GM23338 (cell line): ENCODE results near the gene CAPZB. TPM values are rescaled to one million over a fixed set of nuclear protein-coding genes. Genes with fewer than 3 reads are reported as not detected.
A peak's percentile ranks its signal among the peaks of the same experiment; 100 is the strongest.

Experiments used
- ATAC-seq: fragments of 200-7000 bp; cut with Tn5 transposase; 3 replicates; pipeline ENCODE4 v1.9.1; 2020
- DNase-seq: peaks from one replicate; pipeline ENCODE4 v3.0.0-alpha.2; 2015; ENCODE audit warnings: low spot score
- H2AFZ ChIP-seq: fragments of 200-600 bp; sonication (generic); 2 replicates; pipeline ENCODE4 v1.8.0; 2016; ENCODE audit warnings: antibody characterized with exemption, mild to moderate bottlenecking, moderate library complexity
- H3F3A ChIP-seq: fragments of 200-600 bp; sonication (generic); replicated peaks from 2 replicates; pipeline ENCODE4 v1.8.0; 2017; ENCODE audit warnings: antibody characterized with exemption, mixed run types, low read depth
- H3K27ac ChIP-seq: fragments of 200-600 bp; sonication (generic); 2 replicates; pipeline ENCODE4 v1.6.1; 2016; ENCODE audit warnings: low read depth
- H3K27me3 ChIP-seq: fragments of 200-600 bp; sonication (generic); 2 replicates; pipeline ENCODE4 v1.8.0; 2016; ENCODE audit warnings: mild to moderate bottlenecking, mixed run types, moderate library complexity; ENCODE audit not compliant: insufficient read depth
- H3K36me3 ChIP-seq: fragments of 200-600 bp; sonication (generic); 2 replicates; pipeline ENCODE4 v1.8.0; 2016; ENCODE audit warnings: mild to moderate bottlenecking; ENCODE audit not compliant: insufficient read depth
- H3K4me1 ChIP-seq: fragments of 200-600 bp; sonication (generic); 2 replicates; pipeline ENCODE4 v1.8.0; 2016; ENCODE audit warnings: mild to moderate bottlenecking, moderate library complexity; ENCODE audit not compliant: insufficient read depth
- H3K4me2 ChIP-seq: fragments of 200-600 bp; sonication (generic); 2 replicates; pipeline ENCODE4 v1.7.1; 2017; ENCODE audit warnings: mixed run types
- H3K4me3 ChIP-seq: fragments of 200-600 bp; sonication (generic); 2 replicates; pipeline ENCODE4 v1.6.1; 2016; ENCODE audit warnings: mixed run types
- H3K79me2 ChIP-seq: fragments of 200-600 bp; sonication (generic); replicated peaks from 2 replicates; pipeline ENCODE4 v1.8.0; 2017; ENCODE audit warnings: mild to moderate bottlenecking; ENCODE audit not compliant: insufficient read depth
- H3K9me2 ChIP-seq: fragments of 200-600 bp; sonication (generic); 2 replicates; pipeline ENCODE4 v1.8.0; 2017; ENCODE audit not compliant: insufficient read depth
- H4K20me1 ChIP-seq: fragments of 200-600 bp; sonication (generic); replicated peaks from 2 replicates; pipeline ENCODE4 v1.8.0; 2017; ENCODE audit warnings: mild to moderate bottlenecking; ENCODE audit not compliant: insufficient read depth
- H3K27ac Mint-ChIP-seq: 2 replicates; pipeline ENCODE4 v1.8.0; 2020; ENCODE audit warnings: inconsistent platforms, mild to moderate bottlenecking, moderate library complexity, mixed read lengths
- H3K27me3 Mint-ChIP-seq: 3 replicates; pipeline ENCODE4 v1.8.0; 2022; ENCODE audit warnings: low read depth, mild to moderate bottlenecking, moderate library complexity, mixed read lengths, inconsistent platforms; ENCODE audit not compliant: insufficient read depth, poor library complexity
- H3K36me3 Mint-ChIP-seq: 3 replicates; pipeline ENCODE4 v1.8.0; 2021; ENCODE audit warnings: low read depth, mild to moderate bottlenecking, inconsistent platforms, moderate library complexity, mixed read lengths
- H3K4me1 Mint-ChIP-seq: 3 replicates; pipeline ENCODE4 v1.8.0; 2020; ENCODE audit warnings: mild to moderate bottlenecking, inconsistent platforms, mixed read lengths
- H3K4me3 Mint-ChIP-seq: 3 replicates; pipeline ENCODE4 v1.8.0; 2021; ENCODE audit warnings: moderate library complexity, mild to moderate bottlenecking, inconsistent platforms, mixed read lengths
- H3K9me3 Mint-ChIP-seq: 3 replicates; pipeline ENCODE4 v1.8.0; 2020; ENCODE audit warnings: moderate library complexity, mild to moderate bottlenecking, inconsistent platforms, mixed read lengths
- CTCF ChIP-seq, 2 experiments: fragments of 200-600 bp in 1 of 2; sonication (generic) in 1 of 2; conservative IDR thresholded peaks; 2 replicates each; pipeline versions ENCODE4 v1.5.1 to v1.6.1; 2016 to 2017; ENCODE audit warnings: antibody characterized with exemption in 2 of 2, low read depth in 2 of 2, mild to moderate bottlenecking in 2 of 2, moderate library complexity in 1 of 2
- NANOG ChIP-seq: IDR thresholded peaks from 2 replicates; pipeline ENCODE4 v1.6.1; 2016; ENCODE audit warnings: antibody characterized with exemption, borderline replicate concordance
- POLR2AphosphoS5 ChIP-seq: IDR thresholded peaks from 2 replicates; pipeline ENCODE4 v1.6.1; 2016; ENCODE audit warnings: antibody characterized with exemption, low read depth
- STAT1 ChIP-seq: IDR thresholded peaks from one replicate; pipeline ENCODE4 v1.6.1; 2016; ENCODE audit warnings: antibody characterized with exemption; ENCODE audit not compliant: unreplicated experiment
- ZNF114 ChIP-seq: fragments of 250-450 bp; sonication (Bioruptor Pico); IDR thresholded peaks from 2 replicates; pipeline ENCODE4 v1.5.0; 2020; ENCODE audit warnings: mild to moderate bottlenecking, moderate library complexity
- polyA plus RNA-seq: library from polyadenylated mRNA; unstranded; fragments of >200 nt; fragmentation: Nextera tagmentation; extraction: Ambion mirVana; gene quantifications from 2 replicates; pipeline ENCODE4 v1.2.1, GENCODE V29; 2016
- total RNA-seq: library from RNA; depleted of rRNA; stranded (reverse); fragments of >200 nt; shearing (Covaris generic); gene quantifications from 2 replicates; pipeline ENCODE4 v1.2.3, GENCODE V29; 2014

Gene CAPZB
- total and polyA plus RNA-seq, 2 experiments from 2014 or later: 195 to 348 TPM

- peak; percentile 60 for ATAC-seq
- H3K27ac ChIP-seq: no peak overlapping the region
Observed at GRCh38 chr1:19439464-19440171, 45.7 kb downstream of the CAPZB start.

GRCh38 chr1:19438516-19439195 lies 46.7 kb downstream of the CAPZB start:
- H4K20me1 ChIP-seq: peaks cover 89% of the 10 kb centered on the region
- Mint-ChIP-seq H3K36me3 (peaks cover 10% of the 10 kb centered on the region; the same call in 2 of the 3 replicates), H3K4me1 (peaks cover 48% of the 10 kb centered on the region)

More at GRCh38 chr1:19439464-19440171, 45.7 kb downstream of the CAPZB start:
- Mint-ChIP-seq H3K36me3 (peaks cover 10% of the 10 kb centered on the region; the same call in 2 of the 3 replicates), H3K27ac (0 out of 2 replicates have a peak overlapping the region, but pooled peaks have one; percentile 11), H3K4me1 (peaks cover 48% of the 10 kb centered on the region), H3K4me3 (no peak overlapping the region), H3K9me3 (no peaks in the 10 kb centered on the region), H3K27me3 (peaks cover 12% of the 10 kb centered on the region)
- DNase-seq: peak; percentile 71
- H4K20me1 ChIP-seq: peaks cover 89% of the 10 kb centered on the region
- peaks cover 8% of the 10 kb centered on the region; the same call in 1 of the 2 replicates for H3F3A ChIP-seq
- H3K4me2 ChIP-seq: no peak overlapping the region
- H3K9me2 ChIP-seq: no peaks in the 10 kb centered on the region
- H3K4me1 ChIP-seq: peaks cover 34% of the 10 kb centered on the region
- H2AFZ ChIP-seq: no peak overlapping the region
- H3K4me3 ChIP-seq: no peak overlapping the region
- H3K79me2 ChIP-seq: peaks cover 100% of the 10 kb centered on the region
- H3K36me3 ChIP-seq: no peaks in the 10 kb centered on the region
- no peaks in the 10 kb centered on the region for H3K27me3 ChIP-seq
- TF ChIP-seq CTCF (conservative IDR thresholded peaks at IDR 0.05; ENCODE audit: low read depth in 2 of 2) (peak; percentile 64 to 74), STAT1 (no peak)

More at GRCh38 chr1:19438516-19439195, 46.7 kb downstream of the CAPZB start:
- peak overlapping the region; percentile 68; the same call in 1 of the 2 replicates for H3K27ac Mint-ChIP-seq
- Histone ChIP-seq H3K27ac (no peak overlapping the region), H3K4me3 (no peak overlapping the region), H3K27me3 (no peaks in the 10 kb centered on the region), H3K4me1 (peaks cover 34% of the 10 kb centered on the region), H3K79me2 (peaks cover 100% of the 10 kb centered on the region), H3K36me3 (no peaks in the 10 kb centered on the region), H3K9me2 (no peaks in the 10 kb centered on the region), H3K4me2 (no peak overlapping the region), H2AFZ (no peak overlapping the region), H3F3A (peaks cover 8% of the 10 kb centered on the region; the same call in 1 of the 2 replicates)
- H3K27me3 Mint-ChIP-seq: peaks cover 11% of the 10 kb centered on the region
- DNase-seq: no peak
- no peak for TF ChIP-seq ZNF114 (CRISPR knock-in tag)
- no peak for TF ChIP-seq CTCF (conservative IDR thresholded peaks at IDR 0.05; ENCODE audit: low read depth in 2 of 2)
- no peak for TF ChIP-seq POLR2AphosphoS5
- TF ChIP-seq NANOG: no peak
- ATAC-seq: no peak
- no peak overlapping the region for H3K4me3 Mint-ChIP-seq
- no peaks in the 10 kb centered on the region for H3K9me3 Mint-ChIP-seq
